ENCODE measurements around the gene KRT74.
"Not testable (repeated sequence)": the region's sequence is repeated elsewhere in the genome, so short reads cannot be mapped to it uniquely, and the experiment has no call there.

- not testable (repeated sequence) for TF ChIP-seq CTCF (optimal IDR thresholded peaks at IDR 0.05 in 1 of 3, IDR thresholded peaks at IDR 0.05 in 1 of 3, conservative IDR thresholded peaks at IDR 0.05 in 1 of 3; ENCODE audit: extremely low read depth in 1 of 3, insufficient read depth in 2 of 3, low read length in 3 of 3); EZH2 (IDR thresholded peaks at IDR 0.05; ENCODE audit: low read length)
Measured at GRCh38 chr12:52594237-52594636, 20.6 kb upstream of the KRT74 start.
